Measurements from ENCODE around the gene DNAJC15. TPM values are rescaled to one million over a fixed set of nuclear protein-coding genes. Genes with fewer than 3 reads are reported as not detected.

Gene DNAJC15
- total RNA-seq, 4 donors from 2014 or later = 11.0 to 18.3 (median 12.5) TPM

DNA sequence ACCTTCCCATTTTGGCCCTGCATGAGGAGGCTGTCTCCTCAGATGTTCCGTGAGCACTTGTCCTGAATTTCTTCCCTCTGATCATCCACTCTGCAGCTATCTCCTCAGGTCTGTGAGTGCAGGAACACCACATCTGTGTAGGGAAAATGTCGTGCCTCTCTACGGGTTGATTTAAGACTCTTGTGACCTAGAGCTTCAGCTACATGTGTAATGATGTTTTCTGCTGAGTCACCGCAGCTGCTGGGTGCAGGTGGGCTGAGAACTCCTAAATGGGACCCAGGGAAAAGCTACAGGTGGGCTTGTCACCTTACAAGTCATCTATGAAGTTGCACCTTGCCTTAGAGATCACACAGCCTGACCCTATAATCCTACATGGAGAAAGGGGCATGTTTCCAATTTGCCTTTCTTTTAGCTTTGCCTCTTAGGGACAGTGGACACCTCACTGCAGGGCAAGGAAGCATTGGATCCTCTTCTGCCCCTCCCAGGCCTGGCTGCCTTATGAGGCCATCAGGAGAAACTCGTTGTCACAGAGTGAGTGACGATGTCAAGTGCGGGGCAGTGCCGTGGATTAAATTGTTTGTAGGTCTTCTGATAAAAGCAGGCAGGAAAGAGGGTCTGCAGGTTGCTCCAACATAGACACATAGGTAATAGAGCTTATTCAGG, 122.3 kb downstream of the DNAJC15 start:
- no peak for TF ChIP-seq POLR2A (IDR thresholded peaks at IDR 0.05)
- TF ChIP-seq, protein P1, sequence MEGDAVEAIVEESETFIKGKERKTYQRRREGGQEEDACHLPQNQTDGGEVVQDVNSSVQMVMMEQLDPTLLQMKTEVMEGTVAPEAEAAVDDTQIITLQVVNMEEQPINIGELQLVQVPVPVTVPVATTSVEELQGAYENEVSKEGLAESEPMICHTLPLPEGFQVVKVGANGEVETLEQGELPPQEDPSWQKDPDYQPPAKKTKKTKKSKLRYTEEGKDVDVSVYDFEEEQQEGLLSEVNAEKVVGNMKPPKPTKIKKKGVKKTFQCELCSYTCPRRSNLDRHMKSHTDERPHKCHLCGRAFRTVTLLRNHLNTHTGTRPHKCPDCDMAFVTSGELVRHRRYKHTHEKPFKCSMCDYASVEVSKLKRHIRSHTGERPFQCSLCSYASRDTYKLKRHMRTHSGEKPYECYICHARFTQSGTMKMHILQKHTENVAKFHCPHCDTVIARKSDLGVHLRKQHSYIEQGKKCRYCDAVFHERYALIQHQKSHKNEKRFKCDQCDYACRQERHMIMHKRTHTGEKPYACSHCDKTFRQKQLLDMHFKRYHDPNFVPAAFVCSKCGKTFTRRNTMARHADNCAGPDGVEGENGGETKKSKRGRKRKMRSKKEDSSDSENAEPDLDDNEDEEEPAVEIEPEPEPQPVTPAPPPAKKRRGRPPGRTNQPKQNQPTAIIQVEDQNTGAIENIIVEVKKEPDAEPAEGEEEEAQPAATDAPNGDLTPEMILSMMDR (IDR thresholded peaks at IDR 0.05) = no peak
- intact Hi-C loops (cut with DNase I) = no loop called here
- Histone ChIP-seq H3K27me3 (no peaks in the 10 kb centered on the region), H3K9me3 (no peaks in the 10 kb centered on the region), H3K36me3 (no peaks in the 10 kb centered on the region), H3K4me1 (no peaks in the 10 kb centered on the region), H3K4me3 (replicated peaks in 1 of 3) (no peak overlapping the region), H3K27ac (no peak overlapping the region)
- WGBS, 2 donors = 71 to 73% methylated on average over 8 of the region's 8 CpGs
- no peak for DNase-seq

DNA sequence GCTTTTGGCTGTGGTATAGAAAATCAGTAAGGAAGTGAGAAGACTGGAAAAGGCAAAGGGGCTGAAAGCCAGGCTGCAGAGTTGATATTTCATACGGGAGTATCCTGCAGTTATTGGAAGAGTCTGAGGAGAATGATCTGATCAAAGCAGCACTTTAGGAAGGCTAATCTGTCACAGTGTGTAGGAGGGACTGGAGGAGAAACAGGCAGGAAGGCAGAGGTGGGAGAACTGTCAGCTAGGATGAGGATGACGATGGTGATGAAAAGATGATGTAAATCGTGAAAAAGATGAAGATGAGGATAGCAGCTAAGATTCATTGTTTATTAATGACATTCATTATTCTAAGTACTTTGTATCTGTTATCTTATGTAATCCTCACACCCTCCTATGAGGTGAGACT, 123.0 kb downstream of the DNAJC15 start:
- no peak for TF ChIP-seq POLR2A (IDR thresholded peaks at IDR 0.05)
- TF ChIP-seq, protein P1 (IDR thresholded peaks at IDR 0.05) = no peak
- H3K9me3 ChIP-seq = no peaks in the 10 kb centered on the region
- no peak overlapping the region for H3K27ac ChIP-seq
- no peaks in the 10 kb centered on the region for H3K4me1 ChIP-seq
- no peak overlapping the region for H3K4me3 ChIP-seq (replicated peaks in 1 of 3)
- no peak for DNase-seq
- H3K36me3 ChIP-seq = no peaks in the 10 kb centered on the region
- H3K27me3 ChIP-seq = no peaks in the 10 kb centered on the region
- 69 to 81% methylated on average over 3 of the region's 3 CpGs for WGBS, 2 donors
- intact Hi-C loops (cut with DNase I) = no loop called here

DNA sequence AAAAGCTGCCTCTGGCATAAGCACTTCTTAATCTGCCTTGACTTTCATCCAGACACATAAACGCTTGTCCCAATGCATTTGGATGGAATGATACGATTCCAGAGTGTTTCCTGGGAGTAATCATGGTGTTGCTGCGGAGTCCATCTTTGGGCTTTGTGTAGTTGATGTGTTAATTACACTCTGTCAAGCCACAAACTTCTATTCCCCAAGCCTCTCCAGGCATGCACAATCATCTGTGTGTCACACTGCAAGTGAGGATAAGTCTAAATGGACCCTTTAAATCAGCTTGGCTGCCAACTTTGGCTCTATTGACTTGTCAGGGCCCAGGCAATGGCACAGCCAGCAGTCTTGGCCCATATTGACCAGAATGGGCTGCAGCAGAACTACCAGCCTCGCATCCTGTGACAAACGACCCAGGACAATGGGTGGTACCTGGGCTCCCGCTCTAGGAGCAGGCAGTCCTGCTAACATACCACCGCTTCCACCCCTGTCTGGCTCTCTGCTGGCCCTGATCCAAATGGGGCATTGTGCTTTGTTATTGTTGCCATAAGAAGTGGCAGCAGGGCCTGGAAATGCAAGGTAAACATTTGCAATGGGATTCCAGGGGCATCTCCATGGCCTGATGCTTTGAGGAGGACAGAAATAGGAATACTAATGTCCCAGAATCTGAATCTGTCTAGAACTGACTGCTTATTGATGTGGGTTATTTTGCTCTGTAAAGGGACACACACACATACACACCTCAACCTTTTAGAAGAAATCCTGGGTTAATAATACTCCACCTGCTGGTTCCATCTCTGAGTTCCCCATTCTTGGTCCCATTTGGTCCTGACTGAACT, 127.2 kb downstream of the DNAJC15 start:
- Histone ChIP-seq H3K9me3 (no peaks in the 10 kb centered on the region), H3K4me1 (no peaks in the 10 kb centered on the region), H3K4me3 (replicated peaks in 1 of 3) (no peak overlapping the region), H3K36me3 (no peaks in the 10 kb centered on the region), H3K27ac (no peak overlapping the region), H3K27me3 (no peaks in the 10 kb centered on the region)
- DNase-seq = peak; percentile 6 to 7
- whole genome bisulfite sequencing, 2 donors = 69 to 72% methylated on average over 7 of the region's 7 CpGs
- no peak for TF ChIP-seq POLR2A (IDR thresholded peaks at IDR 0.05)
- TF ChIP-seq, protein P1 (IDR thresholded peaks at IDR 0.05) = no peak
- intact Hi-C loops (cut with DNase I) = no loop called here

DNA sequence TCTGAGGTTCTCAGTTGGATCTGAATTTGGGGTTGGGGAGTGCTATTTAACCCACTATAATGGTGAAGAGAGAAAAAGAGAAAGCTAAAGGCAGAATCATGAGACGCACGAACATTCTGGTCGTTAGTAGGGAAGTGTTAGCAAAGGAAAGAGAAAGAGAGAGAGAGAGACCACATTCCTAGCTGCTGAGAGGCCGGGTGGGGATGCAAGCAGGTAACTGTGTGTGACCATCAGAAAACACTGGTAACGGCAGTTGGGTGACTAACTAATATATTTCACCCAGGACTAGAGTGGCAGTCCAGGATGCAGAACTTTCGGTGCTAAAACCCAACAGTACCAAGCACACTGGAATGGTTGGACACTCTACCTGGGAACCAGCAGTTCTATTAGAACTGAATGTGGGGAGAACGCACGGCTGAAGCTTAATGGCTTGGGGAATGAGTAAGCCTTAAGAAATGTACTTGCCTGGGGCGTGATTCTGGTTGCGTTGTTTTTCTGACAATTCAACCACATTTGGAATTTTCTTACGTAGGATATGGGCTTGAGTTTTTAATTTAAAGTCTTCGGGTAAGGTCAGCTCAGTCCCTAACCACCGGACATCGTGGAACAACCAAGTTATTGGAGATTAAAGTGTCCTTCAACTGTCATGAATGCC, 130.2 kb downstream of the DNAJC15 start:
- H3K4me1 ChIP-seq = no peaks in the 10 kb centered on the region
- TF ChIP-seq, protein P1 (IDR thresholded peaks at IDR 0.05) = no peak
- TF ChIP-seq POLR2A (IDR thresholded peaks at IDR 0.05) = no peak
- intact Hi-C loops (cut with DNase I) = no loop called here
- 90 to 94% methylated on average over 14 of the region's 14 CpGs for WGBS, 2 donors
- no peaks in the 10 kb centered on the region for H3K36me3 ChIP-seq
- H3K4me3 ChIP-seq (replicated peaks in 1 of 3) = no peak overlapping the region
- no peak overlapping the region for H3K27ac ChIP-seq
- no peaks in the 10 kb centered on the region for H3K9me3 ChIP-seq
- no peaks in the 10 kb centered on the region for H3K27me3 ChIP-seq
- no peak for DNase-seq

Data from thyroid gland (tissue), 4 donors.